ENCODE measurements around the gene PM20D1. TPM values are rescaled to one million over a fixed set of nuclear protein-coding genes. Genes with fewer than 3 reads are reported as not detected.

The PM20D1 gene
- total RNA-seq, 1 experiment from 2014 or later, result not detected

DNA sequence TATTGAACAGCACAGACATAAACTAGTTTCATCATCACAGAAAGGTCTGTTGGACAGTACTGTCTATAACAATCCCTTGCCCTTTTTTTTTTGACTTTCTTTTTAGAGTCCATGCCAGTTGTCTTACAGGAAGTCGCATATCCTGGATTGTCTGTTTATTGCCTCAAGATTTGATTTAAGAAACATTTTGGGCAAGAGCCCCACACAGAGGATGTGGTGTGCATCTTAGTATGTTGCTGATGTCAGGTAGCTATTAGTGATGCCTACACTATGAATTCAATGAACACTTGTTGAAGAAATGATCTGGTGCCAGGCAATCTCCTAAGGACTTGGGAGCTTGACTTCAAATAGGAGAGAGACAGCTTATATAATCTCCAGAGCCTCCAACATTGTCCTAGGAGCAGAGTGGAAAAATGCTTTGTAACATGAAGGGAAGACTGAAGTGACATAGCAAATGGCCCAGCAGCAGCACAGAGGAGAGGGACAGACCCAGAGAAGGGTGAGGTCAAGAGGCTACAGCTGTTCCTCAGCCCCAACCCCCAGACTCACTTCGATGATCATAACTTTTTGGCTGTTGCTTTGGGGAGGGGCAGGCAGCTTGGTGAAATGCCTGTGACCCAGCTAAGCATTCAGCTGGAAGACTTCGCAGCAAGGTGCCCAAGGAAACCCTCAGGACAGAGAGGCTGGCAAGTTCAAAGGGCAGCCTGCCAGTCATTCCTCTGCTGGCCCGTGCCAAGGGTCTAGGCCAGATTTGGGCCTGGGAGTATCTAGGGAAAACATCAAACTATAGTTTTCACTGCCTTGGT lies 67.1 kb downstream of the PM20D1 start:
- no peak overlapping the region for H2AFZ ChIP-seq
- BruUV-seq (replicated peaks), result no TSS peak
- no peak for TF ChIP-seq EZH2 (IDR thresholded peaks at IDR 0.05; ENCODE audit: low read depth)
- TF ChIP-seq, protein P1, sequence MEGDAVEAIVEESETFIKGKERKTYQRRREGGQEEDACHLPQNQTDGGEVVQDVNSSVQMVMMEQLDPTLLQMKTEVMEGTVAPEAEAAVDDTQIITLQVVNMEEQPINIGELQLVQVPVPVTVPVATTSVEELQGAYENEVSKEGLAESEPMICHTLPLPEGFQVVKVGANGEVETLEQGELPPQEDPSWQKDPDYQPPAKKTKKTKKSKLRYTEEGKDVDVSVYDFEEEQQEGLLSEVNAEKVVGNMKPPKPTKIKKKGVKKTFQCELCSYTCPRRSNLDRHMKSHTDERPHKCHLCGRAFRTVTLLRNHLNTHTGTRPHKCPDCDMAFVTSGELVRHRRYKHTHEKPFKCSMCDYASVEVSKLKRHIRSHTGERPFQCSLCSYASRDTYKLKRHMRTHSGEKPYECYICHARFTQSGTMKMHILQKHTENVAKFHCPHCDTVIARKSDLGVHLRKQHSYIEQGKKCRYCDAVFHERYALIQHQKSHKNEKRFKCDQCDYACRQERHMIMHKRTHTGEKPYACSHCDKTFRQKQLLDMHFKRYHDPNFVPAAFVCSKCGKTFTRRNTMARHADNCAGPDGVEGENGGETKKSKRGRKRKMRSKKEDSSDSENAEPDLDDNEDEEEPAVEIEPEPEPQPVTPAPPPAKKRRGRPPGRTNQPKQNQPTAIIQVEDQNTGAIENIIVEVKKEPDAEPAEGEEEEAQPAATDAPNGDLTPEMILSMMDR (conservative IDR thresholded peaks at IDR 0.05), result no peak

DNA sequence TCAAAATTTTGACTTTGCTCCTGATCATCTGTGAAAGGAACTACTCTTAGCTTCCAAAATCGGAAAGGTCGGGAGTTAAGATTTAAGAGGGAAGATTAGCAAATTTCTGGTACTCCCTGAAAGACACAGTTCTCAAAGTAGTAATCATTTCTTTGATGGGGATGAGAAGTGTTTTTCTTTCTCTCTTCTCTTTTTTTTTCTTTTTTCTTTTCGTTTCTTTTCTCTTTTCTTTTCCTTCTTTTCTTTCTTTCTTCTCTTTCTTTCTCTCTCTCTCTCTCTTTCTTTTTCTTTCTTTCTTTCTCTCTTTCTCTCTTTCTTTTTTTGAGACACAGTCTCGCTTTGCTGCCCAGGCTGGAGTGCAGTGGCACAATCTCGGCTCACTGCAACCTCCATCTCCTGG lies 69.6 kb downstream of the PM20D1 start:
- Histone ChIP-seq H3K36me3 (ENCODE audit: low read depth) (no peaks in the 10 kb centered on the region), H3K9me3 (ENCODE audit: insufficient read depth, low read depth) (no peaks in the 10 kb centered on the region), H3K27me3 (ENCODE audit: insufficient read depth, low read depth) (no peaks in the 10 kb centered on the region), H3K9me2 (ENCODE audit: insufficient read depth) (no peaks in the 10 kb centered on the region), H3K4me3 (no peak overlapping the region), H3K4me2 (no peak overlapping the region), H4K20me1 (ENCODE audit: insufficient read depth) (no peaks in the 10 kb centered on the region), H3K4me1 (replicated peaks; ENCODE audit: insufficient read depth) (peaks cover 8% of the 10 kb centered on the region), H3K27ac (no peak overlapping the region), H2AFZ (no peak overlapping the region), H3K79me2 (ENCODE audit: low read depth) (no peaks in the 10 kb centered on the region), H3F3A (ENCODE audit: insufficient read depth, low read depth) (no peaks in the 10 kb centered on the region)
- DNase-seq, result no peak
- no peak for TF ChIP-seq EZH2 (IDR thresholded peaks at IDR 0.05; ENCODE audit: low read depth)
- TF ChIP-seq, protein P1 (conservative IDR thresholded peaks at IDR 0.05), result no peak
- CTCF ChIA-PET, result no interaction called here
- intact Hi-C loops (cut with micrococcal nuclease; ENCODE audit: unreplicated experiment), result no loop called here
- POLR2A ChIA-PET (ENCODE audit: unreplicated experiment), result no interaction called here
- no TSS peak for BruUV-seq (replicated peaks)

More for the DNA sequence above, 67.1 kb downstream of the PM20D1 start:
- Histone ChIP-seq H3K36me3 (ENCODE audit: low read depth) (no peaks in the 10 kb centered on the region), H4K20me1 (ENCODE audit: insufficient read depth) (no peaks in the 10 kb centered on the region), H3K4me2 (no peak overlapping the region), H3K27ac (no peak overlapping the region), H3K4me3 (no peak overlapping the region), H3K4me1 (replicated peaks; ENCODE audit: insufficient read depth) (no peaks in the 10 kb centered on the region), H3K27me3 (ENCODE audit: insufficient read depth, low read depth) (no peaks in the 10 kb centered on the region), H3K79me2 (ENCODE audit: low read depth) (no peaks in the 10 kb centered on the region), H3F3A (ENCODE audit: insufficient read depth, low read depth) (no peaks in the 10 kb centered on the region), H3K9me3 (ENCODE audit: insufficient read depth, low read depth) (no peaks in the 10 kb centered on the region), H3K9me2 (ENCODE audit: insufficient read depth) (no peaks in the 10 kb centered on the region)
- ChIA-PET POLR2A (ENCODE audit: unreplicated experiment) (no interaction called here), CTCF (interaction anchor here (0.5 kb wide), 1 partner anchor 170 kb away, joined by 3 read pairs; no protein-coding TSS in a partner anchor)
- DNase-seq, result no peak
- intact Hi-C loops (cut with micrococcal nuclease; ENCODE audit: unreplicated experiment), result no loop called here

Other genes with a start within 250 kb of the PM20D1 start
- gene ELK4, start 218.1 kb downstream of the PM20D1 start, total RNA-seq (2021), result 40.3 and 48.1 TPM in 2 replicates
- 15.2 and 19.9 TPM in 2 replicates for gene SLC45A3, start 169.6 kb downstream of the PM20D1 start, total RNA-seq (2021)
- 273 and 319 TPM in 2 replicates for gene NUCKS1, start 100.0 kb downstream of the PM20D1 start, total RNA-seq (2021)
- 10.4 and 11.1 TPM in 2 replicates for gene RAB29, start 74.7 kb downstream of the PM20D1 start, total RNA-seq (2021)
- gene SLC41A1, start 36.9 kb downstream of the PM20D1 start, total RNA-seq (2021), result 26.5 and 34.5 TPM in 2 replicates
- gene SLC26A9, start 93.3 kb upstream of the PM20D1 start, total RNA-seq (2021), result 0.98 and 1.0 TPM in 2 replicates
- gene RAB7B, start 153.3 kb upstream of the PM20D1 start, total RNA-seq (2021), result not detected in 2 replicates
- gene CTSE, start 173.8 kb upstream of the PM20D1 start, total RNA-seq (2021), result 0.65 and 1.2 TPM in 2 replicates
- not detected in 2 replicates for gene RHEX, start 203.0 kb upstream of the PM20D1 start, total RNA-seq (2021)